T1000 (cell line): ENCODE measurements around the gene HYAL3.
"Not testable (repeated sequence)": the region's sequence is repeated elsewhere in the genome, so short reads cannot be mapped to it uniquely, and the experiment has no call there.

Experiments used
- DNase-seq: peaks from one replicate; lab custom pipeline; 2025; ENCODE audit warnings: mixed read lengths; lab: John Stamatoyannopoulos, UW

Gene HYAL3

DNA sequence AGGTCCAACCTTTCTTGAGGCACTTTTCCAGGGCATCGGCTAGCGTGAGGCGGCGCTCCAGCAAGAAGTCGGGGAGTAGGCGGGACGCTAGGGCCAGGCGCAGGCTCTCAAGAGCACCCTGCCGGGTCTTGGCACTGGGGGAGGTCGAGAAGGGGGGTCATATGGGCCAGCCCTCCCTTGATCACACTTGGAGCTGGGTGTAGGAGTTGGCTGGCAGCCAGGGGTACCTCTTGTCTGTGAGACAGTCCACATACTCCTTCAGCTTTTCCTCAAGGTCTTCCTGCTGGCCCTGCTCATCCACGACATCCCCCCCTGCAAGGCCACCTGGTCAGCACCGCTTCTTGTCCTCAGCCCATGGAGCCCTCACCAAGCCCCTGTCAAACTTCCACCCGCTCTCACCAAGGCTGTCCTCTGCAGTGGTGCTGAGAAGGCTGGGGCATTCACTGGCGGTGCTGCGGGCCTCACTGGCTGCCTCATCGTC, 9.0 kb downstream of the HYAL3 start:
- DNase-seq, result no peak

GRCh38 chr3:50289130-50289529, 10.1 kb downstream of the HYAL3 start:
- DNase-seq, result no peak

- DNase-seq, result no peak
Measured at GRCh38 chr3:50288387-50289007, 10.7 kb downstream of the HYAL3 start.

DNA sequence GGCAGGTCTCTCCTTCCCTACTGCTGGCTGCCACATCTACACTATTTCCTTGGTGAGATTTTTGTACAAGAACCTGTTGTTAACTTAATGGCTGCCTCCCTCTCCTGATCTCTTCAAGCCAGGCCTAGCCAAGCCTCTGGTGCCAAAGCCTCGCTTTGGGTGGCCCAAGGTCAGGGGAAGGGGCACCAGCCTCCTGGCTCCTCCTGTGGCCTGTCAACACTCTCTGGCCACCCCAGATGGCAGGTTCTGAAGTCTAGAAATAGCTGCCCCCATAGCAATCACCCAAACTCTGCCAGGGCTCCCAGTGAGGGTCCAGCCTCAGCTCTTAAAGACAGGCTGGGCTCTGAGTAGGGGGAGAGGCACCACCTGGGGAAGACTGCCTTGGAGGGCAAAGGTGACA, 11.9 kb downstream of the HYAL3 start:
- no peak for DNase-seq

GRCh38 chr3:50286322-50287227, 12.6 kb downstream of the HYAL3 start:
- no peak for DNase-seq

GRCh38 chr3:50284121-50284520, 15.1 kb downstream of the HYAL3 start:
- DNase-seq, result not testable (repeated sequence)

DNA sequence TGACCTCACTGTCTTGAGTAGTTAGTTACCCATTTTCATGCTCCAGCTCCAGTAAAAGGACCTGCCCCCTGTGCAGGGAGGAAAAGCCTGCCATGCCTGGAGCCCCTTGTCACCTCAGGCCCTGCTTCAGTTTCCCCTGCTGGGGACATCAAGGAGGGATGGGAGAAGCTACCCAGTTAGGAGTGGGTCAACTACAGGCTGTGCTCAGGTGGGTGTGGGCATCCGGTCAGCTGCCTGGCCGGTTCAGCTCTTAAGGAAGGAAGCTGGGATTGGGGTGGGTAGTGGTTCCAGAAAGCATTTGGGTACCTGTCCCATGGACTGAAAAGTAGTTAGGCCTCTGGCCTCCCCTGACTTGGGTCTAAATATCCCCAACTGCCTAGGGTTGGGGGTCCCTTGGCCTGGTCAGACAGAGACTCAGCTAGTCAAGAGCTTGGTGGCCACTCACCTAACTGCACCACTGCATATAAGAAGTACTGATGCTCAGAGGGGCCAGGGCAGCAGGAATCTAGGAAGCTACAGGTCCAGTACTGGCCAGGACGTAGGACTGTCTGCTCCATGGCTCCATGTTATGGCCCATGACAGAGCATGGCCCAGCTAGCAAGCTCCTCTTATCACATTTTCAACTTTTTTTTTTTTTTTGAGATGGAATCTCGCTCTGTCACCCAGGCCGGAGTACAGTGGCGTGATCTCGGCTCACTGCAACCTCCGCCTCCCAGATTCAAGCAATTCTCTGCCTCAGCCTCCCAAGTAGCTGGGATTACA, 19.8 kb downstream of the HYAL3 start:
- no peak for DNase-seq

- no peak for DNase-seq
Measured at GRCh38 chr3:50278880-50279224, 20.4 kb downstream of the HYAL3 start, which contains the start of gene LSMEM2. Gene LSMEM2 (plus strand): TSS chr3:50279087. CDS start chr3:50279114, 27 bp downstream.

GRCh38 chr3:50278123-50278879, 20.9 kb downstream of the HYAL3 start:
- DNase-seq, result no peak

- no peak for DNase-seq
Measured at GRCh38 chr3:50276762-50277101, 22.5 kb downstream of the HYAL3 start.

DNA sequence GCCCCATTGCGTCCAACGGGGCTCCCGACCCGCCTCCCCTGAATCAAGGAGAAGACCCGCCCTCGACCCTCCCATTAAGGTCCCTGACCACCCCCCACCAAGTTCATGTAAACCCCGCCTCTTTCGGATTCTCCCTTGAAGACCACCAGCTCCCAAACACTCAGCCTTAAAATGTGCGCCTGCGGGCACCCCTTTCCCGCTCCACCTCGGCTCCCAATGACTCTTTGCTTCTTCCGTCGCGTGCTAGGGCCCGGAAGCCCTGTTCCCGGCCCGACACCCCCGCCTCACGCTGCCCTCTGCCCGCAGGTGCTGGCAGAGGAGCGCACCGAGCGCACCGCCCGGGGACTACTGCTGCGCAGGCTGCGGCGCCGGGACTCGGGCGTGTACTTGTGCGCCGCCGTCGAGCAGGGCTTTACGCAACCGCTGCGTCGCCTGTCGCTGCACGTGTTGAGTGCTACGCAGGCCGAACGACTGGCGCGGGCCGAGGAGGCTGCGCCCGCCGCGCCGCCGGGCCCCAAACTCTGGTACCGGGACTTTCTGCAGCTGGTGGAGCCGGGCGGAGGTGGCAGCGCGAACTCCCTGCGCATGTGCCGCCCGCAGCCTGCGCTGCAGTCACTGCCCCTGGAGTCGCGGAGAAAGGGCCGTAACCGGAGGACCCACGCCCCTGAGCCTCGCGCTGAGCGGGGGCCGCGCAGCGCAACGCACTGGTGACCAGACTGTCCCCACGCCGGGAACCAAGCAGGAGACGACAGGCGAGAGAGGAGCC, 23.0 kb downstream of the HYAL3 start:
- DNase-seq, result no peak

DNA sequence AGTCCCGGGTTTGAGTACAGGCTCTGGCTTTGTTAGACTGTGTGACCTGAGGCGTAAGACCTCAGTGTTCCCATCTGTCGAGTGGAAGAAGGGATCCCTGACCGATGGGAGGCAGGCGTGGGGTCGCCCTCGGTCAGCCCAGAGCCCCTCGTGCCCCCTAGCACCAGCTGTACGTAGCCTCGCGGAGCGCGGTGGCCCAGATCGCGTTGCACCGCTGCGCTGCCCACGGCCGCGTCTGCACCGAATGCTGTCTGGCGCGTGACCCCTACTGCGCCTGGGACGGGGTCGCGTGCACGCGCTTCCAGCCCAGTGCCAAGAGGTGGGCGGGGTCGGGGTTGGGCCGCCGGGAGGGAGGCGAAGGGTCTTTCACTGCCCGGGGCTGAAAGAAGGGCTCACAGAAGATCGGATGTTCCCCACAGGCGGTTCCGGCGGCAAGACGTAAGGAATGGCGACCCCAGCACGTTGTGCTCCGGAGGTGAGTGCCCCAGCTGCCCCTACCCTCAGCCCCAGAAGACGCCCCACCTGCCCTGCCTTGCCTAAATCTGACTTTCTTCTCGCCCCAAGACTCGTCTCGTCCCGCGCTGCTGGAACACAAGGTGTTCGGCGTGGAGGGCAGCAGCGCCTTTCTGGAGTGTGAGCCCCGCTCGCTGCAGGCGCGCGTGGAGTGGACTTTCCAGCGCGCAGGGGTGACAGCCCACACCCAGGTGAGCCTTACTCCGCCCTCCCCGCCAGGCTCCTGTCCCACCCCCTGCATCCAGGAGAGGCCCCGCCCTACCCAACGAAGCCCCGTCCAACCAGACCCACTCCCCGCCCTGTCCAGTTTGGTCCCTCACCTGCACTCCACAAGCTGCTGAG, 23.8 kb downstream of the HYAL3 start:
- DNase-seq, result no peak

GRCh38 chr3:50274371-50275104, 24.7 kb downstream of the HYAL3 start:
- peak; percentile 45 for DNase-seq

- DNase-seq, result no peak
Measured at GRCh38 chr3:50273689-50274065, 25.5 kb downstream of the HYAL3 start.

DNA sequence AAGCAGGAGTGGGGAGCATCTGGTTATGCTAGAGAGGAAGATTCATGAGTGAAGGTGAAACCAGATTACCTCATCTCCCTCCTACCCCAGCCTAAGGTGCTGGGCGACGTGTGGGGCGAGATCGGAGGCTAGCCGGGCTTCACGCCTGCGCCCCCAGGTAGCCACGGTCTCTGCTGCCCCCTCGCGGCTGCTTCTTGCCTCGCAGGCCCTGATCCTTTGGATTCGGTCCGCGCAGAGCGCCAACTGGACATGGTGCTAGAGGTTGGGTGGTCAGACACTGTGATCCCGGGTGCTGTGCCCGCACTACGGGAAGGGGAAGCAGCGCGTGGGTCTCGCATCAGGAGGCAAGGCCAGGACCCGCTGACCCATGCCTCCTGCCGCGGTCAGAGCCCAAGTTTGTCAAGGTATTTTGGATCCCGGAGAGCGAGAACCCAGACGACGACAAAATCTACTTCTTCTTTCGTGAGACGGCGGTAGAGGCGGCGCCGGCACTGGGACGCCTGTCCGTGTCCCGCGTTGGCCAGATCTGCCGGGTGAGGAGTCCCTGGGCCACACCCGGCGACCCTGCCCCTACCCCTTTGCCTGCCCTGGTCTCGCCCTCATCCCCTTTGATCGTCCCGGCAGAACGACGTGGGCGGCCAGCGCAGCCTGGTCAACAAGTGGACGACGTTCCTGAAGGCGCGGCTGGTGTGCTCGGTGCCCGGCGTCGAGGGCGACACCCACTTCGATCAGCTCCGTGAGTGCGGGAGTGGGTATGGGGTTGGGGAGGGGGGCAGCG, 26.1 kb downstream of the HYAL3 start:
- peak; percentile 77 for DNase-seq

- not testable (repeated sequence) for DNase-seq
Measured at GRCh38 chr3:50272538-50272910, 26.7 kb downstream of the HYAL3 start.

DNA sequence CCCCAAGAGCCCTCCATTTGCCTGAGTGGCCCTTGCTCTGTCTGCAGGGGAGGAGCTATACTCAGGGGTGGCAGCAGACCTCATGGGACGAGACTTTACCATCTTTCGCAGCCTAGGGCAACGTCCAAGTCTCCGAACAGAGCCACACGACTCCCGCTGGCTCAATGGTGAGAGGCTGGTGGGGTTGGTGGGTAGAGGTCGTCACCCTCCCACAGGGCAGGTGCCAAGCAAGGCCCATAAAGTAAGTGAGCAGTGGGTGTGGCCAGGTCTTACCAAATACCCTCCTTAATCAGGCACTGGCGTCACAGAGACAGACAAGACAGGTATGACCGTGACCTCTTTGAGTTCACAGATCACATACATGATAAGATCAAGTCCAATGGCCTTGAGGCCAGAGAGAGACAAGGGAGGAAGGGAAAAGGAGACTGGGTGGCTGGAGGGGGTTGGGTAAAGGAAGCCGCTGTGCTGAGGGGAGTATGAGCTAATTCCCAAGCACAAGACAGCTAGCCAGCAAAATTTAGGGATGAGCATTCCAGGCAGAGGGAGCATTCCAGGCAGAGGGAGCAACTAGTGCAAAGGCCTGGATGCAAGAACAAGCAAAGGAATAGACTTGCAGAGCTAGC, 27.8 kb downstream of the HYAL3 start:
- no peak for DNase-seq
